CD4-positive, alpha-beta T cell treated with Interleukin-17A for 4 hours (primary cell): Measurements from ENCODE around the gene ARFGAP1.

Source experiments
- DNase-seq: peaks from one replicate; pipeline ENCODE4 v3.0.0-alpha.2; 2020; ENCODE audit warnings: mixed read lengths

ARFGAP1 gene

DNA sequence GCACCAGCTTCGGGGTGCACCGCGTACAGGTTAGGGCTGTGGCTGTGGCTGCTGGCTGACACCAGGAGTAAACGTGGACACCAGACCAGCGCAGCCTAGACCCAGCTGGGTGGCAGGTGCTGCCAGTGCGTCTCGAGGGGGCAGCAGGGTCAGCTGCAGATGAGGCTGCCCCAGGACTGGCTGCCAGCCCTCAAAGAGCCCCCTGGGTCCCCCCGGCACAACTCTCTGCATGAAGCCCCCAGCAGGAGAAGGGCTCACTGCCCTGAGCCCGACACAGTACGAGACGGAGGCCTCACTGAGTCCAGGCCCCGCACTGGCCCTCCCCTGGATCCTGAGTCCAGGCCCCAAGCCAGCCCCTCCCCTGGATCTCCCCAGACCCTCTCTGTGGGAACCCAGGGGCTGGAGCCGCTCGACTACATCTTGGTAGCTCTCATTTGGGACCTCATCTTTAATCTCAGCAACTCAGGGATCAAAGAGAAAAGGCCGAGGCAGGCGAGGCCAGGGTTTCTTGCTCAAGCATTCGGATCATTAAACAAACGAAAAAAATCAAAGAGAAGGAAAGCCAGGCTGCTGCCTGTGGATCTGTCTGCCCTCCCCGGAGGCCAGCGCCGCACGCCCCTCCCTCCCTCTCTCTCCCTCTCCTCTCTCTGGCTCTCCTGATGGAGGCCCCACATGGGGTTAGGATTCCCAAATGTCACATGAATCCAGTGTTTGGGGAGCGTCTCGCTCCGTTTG is 11.4 kb upstream of the ARFGAP1 start:
- DNase-seq, result no peak

DNA sequence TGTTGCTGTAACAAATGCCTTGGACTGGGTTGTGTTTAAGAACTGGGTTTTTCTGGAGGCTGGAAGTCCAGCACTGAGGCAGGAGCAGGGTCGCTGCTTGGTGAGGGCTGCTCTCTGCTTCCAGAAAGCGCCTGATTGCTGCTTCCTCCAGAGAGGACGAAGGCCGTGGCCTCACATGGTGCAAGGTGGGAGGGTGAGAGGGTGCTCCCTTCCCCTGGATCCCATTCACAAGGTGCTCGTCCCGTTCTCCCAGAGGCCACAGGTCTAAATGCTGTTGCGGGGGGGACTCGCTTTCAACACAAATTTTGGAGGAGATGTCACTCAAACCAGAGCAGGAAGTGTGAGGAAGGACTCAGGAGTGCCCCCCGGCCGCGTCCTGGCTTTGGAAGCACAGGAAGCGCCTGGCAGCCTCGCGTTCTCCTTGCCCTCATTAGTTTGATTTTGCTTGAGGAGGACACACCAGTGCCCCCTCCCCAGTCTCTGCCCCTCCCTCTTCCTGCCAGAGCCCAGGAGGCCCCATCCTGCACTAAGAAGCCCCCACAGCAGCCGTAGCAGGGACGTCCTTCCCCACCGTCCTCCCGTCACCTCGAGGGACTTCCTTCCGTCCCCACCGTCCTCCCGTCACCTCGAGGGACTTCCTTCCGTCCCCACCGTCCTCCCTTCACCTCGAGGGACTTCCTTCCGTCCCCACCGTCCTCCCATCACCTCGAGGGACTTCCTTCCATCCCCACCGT is 10.7 kb upstream of the ARFGAP1 start:
- DNase-seq, result no peak

DNA sequence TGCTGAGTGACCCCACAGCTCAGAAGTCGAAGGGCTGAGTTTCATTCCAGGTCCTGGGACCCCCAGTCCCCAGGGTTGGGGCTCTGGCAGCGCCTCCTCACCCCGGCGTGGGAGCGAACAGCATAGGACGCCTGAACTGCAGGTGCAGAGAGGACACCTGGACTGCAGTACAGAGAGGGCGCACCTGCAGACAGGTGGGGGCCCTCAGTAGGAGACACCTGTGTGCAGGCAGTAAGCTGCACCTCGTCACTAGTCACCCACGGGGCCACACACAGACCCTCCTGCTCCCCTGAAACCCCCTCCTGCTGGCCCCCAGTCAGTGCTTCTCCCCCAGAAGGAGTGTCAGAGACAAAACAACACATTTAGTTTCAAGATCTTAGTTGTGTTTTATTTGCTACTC is 9.8 kb upstream of the ARFGAP1 start:
- DNase-seq, result no peak

DNA sequence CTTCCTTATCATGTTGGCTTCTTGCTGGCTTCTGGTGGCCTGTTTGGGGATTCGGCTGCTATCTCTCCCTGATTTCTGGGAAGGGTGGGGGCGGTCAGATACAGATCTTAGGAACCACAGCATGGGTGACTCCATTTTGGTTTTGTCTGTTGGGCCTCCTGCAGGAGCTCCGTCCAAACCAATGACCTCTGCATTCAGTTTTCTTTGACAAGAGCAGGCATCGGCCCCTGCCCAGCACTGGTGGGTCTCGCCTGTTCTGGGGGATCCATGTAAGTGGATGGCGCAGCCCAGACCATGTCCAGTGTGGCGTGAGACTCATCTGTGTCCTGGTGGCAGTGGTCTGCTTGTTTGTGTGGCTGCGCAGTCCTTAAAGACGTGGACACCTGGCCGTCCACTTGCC is 8.6 kb upstream of the ARFGAP1 start:
- no peak for DNase-seq

DNA sequence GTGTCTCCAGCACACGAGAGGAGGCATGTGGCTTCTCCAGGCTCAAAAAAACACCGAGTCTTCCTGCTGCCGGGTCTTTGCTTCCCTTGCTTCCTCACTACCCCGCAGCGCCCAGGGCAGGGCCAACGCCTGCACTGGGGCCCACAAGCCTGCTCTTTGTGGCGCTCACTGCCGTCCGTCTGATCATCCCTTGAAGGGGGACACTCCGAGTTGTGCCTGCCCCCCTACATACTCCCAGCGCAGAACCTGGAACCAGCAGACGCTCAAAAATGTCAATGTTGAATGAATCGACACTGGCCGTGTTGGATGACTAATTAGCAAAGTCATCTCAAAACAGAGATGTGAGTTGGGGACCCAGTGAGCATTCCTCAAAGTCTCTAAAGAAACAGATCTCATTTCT is 8.1 kb upstream of the ARFGAP1 start:
- no peak for DNase-seq

DNA sequence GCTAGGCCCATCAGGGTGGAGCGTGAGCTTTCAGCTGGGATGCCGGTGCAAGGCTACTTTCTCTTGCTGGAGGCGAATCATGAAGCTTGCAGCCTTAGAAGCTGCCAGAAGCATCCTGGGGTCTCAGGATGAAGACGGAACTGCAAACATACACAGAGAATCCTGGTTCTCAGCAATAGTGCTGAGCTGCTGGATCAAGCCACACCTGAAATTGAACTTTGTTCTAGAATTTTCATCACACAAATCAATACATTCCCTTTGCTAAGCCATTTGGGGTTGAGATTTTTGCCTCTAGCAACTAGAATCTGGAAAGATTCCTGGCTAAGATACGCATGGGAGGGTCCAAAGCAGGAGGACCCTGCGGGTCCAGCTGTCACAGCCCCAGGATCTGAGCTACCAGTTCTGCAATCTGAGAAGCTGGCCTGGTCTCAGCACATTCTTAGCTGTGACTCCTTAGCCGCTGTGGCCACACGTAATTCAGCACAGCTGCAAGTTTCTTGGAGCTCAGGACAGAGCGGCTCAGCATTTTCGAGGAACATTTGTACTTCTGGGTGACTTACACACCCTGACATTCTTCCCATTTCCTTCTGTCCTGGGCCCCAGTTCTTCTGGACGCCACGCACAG is 6.6 kb upstream of the ARFGAP1 start:
- no peak for DNase-seq

DNA sequence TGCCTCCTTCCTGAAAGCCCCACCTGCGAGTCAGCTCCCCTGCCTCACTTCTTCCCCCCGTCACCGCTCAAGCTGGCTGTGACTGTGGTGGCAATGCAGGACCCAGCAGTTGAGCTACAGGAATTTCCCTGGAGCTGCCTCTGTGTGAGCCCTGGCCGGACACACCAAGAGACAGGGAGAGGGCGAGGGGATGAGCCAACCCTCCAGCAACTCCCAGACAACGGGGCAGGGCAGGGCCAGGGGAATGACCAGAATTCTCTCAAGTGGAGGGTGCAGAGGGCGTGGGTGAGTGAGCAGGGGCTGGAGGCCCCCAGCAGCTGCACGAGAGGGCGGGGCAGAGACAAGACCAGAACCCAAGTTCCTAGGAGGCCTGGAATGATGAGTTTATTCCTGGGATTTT is 4.9 kb upstream of the ARFGAP1 start:
- DNase-seq, result no peak

DNA sequence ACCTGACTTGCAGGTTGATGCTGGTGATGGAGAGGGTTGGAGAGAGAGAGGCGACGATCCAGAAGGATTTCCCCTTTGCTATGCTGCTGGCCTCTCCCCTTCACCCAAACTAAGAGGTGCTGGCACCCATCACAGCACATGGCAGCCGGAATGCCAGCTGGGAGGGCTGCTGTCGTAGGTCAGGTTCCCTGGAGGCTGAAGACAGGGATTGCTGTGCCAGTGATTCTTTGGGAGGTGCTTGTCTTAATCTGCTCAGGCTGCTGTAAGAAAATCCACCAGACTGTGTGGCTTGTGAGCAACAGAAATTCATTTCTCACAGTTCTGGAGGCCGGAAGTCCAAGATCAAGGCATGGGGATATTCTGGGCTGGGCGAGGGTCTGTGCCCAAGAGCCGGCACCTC is 4.4 kb upstream of the ARFGAP1 start:
- no peak for DNase-seq

DNA sequence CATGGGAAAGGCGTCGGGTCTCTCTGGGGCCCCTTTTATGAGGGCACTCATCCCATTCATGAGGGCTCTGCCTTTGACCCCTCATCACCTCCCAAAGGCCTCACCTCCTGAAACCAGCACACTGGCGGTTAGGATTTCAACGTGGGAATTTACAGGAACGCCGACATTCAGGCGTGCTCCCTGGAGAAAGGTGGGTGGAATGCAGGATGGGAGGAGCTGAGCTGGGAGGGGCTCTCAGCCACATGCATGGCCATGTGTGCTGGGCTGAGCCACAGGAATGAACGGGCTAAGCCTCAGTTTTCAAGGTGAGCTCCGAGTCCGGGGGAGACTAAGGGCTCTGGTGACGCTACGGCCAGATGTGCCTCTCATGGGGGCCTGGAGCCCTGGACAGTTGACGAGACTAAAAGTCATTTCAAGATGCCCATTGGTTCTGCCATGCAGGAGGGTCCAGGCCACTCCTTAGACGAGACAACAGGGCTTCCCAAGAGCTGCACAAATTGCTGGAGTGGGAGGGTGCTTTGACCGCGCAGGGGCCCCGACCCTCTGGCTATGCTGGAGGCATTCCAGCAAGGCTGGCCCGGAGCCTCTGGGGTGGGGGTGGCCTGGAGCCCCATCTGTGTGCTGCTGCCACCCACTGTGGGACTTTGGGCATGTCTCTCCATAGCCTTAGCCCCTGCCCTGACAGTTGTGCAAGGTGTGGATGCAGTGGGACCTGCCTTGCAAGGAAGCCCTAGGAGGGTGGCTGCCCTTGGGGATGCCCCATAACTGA is 3.8 kb upstream of the ARFGAP1 start:
- DNase-seq, result no peak

DNA sequence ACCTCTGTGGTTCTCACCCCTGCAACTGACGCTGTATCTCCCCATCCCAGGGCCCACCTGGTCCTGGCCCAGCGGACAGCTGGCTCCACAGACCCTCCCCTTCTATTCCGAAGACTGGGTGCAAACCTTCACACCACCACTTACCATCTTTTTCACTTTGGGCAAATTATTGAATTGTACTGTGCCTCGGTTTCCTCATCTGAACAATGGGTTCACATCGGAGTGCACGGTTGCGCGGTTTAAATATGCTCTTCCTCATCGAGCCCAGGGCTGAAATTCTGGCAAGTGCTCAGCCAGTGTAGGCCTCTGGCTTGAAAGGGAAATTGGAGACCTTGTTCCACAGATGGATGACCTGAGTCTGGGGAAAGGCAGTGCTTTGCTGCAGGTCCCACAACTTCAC is 2.9 kb upstream of the ARFGAP1 start:
- no peak for DNase-seq

DNA sequence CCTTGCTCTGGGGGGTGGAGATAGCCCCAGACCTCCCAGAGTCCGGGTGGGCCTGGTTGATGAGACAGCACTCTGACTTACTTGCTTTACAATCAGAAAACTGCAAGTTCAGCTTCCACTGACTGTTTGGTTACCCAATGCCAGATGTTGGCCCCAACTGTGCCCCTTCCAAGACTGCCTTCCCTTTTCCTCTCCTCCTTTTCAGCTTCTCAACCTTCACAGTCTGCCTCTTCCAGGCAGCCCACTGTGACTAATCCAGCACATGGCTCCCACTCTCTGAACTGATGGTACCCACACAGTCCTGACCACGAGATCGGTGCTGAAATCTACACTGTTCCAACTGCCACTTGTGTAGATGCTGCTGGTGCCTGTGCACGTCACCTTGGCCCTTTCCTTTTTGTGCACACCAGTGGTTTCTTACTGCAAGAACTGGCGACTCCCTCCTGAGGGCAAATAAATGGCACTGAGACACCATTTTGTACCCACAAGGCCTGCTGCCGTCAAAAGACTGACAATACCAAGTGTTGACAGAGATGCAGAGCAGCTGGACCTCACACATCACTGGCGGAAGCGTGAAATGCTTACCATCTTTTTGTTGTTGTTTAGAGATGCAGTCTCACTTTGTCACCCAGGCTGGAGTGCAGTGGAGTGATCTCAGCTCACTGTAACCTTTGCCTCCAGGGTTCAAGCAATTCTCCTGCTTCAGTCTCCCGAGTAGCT is 1.8 kb upstream of the ARFGAP1 start:
- DNase-seq, result no peak

DNA sequence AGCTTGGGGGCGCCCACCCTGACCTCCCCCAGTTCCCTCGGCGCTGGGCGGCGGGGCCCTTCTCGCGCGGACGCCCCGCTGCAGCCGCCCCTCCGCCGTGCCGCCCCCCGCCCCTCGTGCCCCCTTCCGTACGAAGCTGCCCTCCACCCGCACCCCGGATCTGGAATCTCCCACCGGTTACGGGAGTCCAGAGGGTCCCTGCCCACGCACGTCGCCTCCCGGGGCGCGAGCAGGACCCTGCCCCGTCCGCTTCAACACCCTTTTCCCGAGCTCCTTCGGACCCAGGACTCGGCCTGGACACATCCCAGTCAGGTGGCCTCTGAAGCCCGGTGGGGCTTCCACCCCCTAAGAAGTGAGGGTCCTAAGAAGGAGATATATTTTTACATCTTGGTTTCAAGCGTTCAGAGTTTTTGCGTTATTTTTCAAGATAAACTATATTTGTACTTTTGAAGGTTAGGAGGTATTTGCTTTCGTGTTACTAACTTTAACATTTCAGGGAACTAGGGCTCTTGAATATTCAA is 506 bp downstream of the ARFGAP1 start:
- DNase-seq, result no peak

DNA sequence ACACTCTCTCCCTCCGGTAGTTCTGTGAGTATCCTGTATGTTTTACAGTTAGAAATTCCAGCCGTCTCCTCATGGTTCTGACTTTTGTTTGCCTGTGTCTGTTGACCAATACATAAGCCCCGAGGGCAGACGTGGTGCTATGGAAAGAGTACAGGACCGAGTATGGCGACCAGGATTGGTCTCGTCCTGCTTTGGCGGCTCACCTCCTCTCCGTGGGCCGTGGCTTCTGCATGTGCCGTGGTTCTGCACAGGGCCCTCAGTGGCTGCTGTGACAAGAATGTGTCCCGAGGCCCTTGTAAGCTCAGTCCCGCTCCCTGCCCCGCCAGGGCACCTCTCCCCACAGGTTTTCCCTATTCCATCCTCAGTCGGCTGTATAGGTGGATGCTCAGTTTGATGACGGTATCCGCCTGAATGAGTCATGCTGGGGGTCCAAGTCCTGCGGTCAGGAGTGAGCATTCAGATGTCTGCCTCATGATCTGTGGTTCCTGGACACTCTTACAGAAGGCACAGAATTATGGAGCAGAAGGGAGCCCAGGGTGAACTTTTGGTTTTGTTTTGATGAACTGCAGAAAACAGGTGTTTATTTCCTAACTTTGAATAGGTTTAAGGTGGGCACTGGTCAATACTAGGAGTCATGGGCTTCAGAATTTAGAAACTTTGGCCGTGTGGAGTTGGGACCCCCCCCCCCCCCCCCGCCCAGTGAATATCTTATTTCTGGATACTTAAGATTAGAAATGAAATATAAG is 1.2 kb downstream of the ARFGAP1 start:
- DNase-seq, result no peak

DNA sequence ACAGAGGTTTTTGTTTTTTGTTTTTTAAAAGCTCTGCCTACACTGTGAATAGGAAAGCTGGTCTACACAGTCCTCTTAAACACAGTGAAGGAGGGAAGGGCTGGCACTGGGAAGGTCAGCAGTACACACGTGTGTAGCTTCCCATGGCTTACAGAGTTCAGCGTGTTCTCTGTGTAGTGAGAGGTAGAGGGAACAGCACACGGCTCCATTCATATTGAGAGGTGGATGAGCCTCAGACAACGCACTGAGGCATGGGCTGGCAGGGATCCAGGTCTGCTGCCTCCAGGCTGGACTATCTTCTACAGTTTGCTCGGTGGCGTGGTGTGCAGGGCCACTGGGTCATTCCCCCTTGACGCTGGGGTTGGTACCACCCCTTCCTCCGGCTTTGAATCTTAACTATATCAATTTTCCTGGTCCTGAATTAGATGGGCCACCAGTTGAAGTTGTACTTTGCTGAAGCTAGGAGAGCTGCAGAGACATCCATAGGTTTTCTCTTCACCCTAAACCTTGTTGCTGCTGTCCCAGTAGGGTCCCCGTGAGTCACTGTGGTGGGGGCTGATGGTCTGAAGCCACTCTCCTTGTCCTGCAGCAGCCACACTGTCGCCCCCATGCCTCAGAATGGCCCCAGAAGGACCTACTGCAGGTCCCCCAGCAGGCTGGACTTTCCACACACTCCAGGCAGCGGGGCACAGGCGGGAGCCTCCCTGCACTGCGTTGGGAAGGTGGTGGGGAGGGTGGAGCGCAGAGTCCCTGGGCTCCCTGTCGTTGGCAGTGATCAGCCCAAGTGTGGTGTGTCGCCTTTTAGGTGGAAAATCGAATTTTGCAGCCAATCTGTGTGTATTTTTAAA is 2.0 kb downstream of the ARFGAP1 start:
- no peak for DNase-seq

DNA sequence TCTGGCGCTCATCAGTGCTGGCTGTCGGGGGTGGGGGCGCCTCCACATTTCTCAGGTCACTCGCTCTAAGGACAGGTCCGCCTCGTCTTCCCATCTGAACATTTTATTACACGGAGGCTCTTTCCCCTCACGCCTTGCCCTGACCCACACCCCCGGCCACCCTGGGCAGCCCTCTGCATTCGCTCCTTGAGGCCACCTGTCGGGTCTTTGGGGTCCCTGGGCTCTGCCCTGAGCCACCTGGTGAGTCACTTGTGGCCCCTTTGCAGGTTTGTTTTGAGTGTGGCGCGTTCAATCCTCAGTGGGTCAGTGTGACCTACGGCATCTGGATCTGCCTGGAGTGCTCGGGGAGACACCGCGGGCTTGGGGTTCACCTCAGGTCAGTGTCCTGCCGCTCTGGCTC is 3.2 kb downstream of the ARFGAP1 start:
- no peak for DNase-seq

DNA sequence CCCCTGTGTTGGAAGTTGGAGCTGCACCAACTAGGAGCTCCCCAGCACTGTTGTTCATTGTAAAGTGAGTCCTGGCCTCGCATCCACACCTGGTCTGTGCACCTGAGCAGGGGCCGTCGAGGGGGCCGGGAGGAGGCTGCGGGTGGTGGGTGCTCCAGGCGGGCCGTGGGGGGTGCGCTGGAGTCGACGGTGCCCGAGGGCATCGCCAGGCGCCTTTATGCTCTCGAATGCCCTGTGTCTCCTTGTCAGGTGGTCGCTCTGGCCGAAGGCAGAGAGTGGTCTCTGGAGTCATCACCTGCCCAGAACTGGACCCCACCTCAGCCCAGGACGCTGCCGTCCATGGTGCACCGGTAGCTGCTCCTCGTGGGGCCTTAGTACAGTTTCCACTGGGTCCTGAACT is 4.3 kb downstream of the ARFGAP1 start:
- DNase-seq, result no peak

DNA sequence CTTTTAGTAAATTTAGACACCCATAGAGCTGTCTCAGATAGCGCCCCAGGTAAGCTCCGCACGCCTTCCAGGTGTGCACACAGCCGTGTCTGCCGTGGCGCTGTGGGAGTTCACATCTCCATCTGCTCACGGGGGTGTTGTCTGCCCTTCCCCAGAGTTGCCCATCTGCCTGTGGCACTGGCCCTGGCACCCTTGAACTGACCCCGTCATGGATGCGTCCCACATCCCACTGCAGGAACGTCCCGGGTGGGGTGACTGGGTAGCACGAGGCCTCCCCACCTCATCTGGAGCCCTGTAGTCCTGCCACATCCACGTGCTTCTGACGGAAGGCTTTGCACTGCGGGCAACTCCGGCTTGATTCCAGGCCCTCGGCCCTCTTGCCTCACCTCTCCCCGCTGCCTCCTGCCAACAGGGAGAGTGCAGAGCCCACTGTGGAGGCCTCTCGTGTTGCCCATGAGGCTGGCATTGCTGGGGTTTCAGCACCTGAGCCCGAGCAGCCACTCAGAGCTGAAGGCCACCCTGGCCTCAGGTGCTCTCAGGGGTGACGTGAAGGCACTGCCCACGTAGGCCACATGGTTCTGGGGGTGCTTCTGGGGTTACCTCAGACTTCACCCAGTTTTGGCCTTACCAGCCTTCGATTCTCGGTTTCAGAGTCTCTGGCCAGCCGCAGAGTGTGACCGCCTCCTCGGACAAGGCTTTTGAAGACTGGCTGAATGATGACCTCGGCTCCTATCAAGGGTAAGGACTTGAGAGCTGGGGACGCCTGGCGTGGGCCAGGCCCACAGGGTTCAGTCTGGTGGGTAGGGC is 5.1 kb downstream of the ARFGAP1 start:
- no peak for DNase-seq

DNA sequence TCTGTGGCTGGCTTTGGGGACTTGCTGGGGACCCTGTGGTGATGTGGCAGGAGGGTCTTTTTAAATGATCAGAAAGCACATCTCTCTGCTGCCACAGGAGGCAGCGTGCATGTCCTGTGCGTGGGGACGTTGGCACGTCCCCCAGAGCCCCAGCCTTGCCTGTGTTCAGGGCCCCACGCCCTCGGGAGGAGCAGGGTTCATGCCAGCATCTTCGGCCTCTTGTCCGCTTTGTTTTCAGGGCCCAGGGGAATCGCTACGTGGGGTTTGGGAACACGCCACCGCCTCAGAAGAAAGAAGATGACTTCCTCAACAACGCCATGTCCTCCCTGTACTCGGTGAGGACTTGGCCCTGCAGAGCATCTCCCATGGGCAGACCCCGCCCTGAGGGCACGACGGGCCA is 6.0 kb downstream of the ARFGAP1 start:
- no peak for DNase-seq

DNA sequence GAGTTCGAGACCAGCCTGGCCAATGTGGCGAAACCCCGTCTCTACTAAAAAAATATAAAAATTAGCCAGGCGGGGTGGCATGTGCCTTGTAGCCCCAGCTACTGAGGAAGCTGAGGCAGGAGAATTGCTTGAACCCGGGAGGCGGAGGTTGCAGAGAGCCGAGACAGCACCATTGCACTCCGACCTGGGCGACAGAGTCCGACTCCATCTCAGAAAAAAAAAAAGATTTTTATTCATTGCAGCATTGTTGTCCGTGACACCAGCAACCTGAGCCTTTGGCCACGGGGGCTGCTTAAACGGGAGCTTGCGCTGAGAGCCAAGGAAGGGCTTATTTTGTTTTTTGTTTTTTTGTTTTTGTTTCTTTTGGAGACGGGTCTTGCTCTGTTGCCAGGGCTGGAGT is 7.3 kb downstream of the ARFGAP1 start:
- DNase-seq, result no peak

DNA sequence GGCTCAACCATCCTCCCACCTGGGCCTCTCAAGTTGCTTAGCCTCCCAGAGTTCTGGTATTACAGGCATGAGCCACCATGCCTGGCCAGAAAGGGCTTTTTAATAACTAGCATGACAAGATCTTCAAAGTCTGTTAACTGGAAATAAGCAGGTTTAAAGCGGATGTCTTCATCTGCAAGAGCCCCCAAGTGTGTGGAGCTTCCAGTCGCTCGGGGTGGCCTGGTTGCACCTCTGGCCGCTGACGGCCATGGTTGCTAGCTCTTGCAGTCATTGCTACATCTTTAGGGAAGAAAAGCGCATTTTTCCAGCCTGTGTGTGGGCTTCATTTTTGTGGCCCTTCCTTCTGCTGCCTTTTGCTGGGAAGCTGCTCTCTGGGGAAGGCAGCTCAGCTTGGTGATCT is 7.8 kb downstream of the ARFGAP1 start:
- no peak for DNase-seq
